ENCODE data around the gene TMPRSS4.

TMPRSS4 gene

GRCh38 chr11:118082880-118083552 is 6.1 kb downstream of the TMPRSS4 start:
- Mint-ChIP-seq H3K27me3 (no peaks in the 10 kb centered on the region), H3K36me3 (no peaks in the 10 kb centered on the region), H3K4me1 (ENCODE audit: low read depth) (no peaks in the 10 kb centered on the region), H3K4me3 (no peak overlapping the region), H3K9me3 (ENCODE audit: low read depth) (peaks cover 8% of the 10 kb centered on the region), H3K27ac (no peak overlapping the region)

GRCh38 chr11:118084247-118084646 is 7.4 kb downstream of the TMPRSS4 start:
- H3K4me3 Mint-ChIP-seq, result no peak overlapping the region
- H3K4me1 Mint-ChIP-seq (ENCODE audit: low read depth), result no peaks in the 10 kb centered on the region
- no peak overlapping the region for H3K27ac Mint-ChIP-seq

GRCh38 chr11:118084656-118085055 is 7.8 kb downstream of the TMPRSS4 start:
- no peaks in the 10 kb centered on the region for H3K36me3 Mint-ChIP-seq
- no peaks in the 10 kb centered on the region for H3K27me3 Mint-ChIP-seq
- no peak overlapping the region for H3K4me3 Mint-ChIP-seq
- no peak overlapping the region for H3K27ac Mint-ChIP-seq
- no peaks in the 10 kb centered on the region for H3K4me1 Mint-ChIP-seq (ENCODE audit: low read depth)
- peaks cover 8% of the 10 kb centered on the region for H3K9me3 Mint-ChIP-seq (ENCODE audit: low read depth)

More at GRCh38 chr11:118084247-118084646, 7.4 kb downstream of the TMPRSS4 start:
- Mint-ChIP-seq H3K36me3 (no peaks in the 10 kb centered on the region), H3K27me3 (no peaks in the 10 kb centered on the region), H3K9me3 (ENCODE audit: low read depth) (peaks cover 8% of the 10 kb centered on the region)

DNA sequence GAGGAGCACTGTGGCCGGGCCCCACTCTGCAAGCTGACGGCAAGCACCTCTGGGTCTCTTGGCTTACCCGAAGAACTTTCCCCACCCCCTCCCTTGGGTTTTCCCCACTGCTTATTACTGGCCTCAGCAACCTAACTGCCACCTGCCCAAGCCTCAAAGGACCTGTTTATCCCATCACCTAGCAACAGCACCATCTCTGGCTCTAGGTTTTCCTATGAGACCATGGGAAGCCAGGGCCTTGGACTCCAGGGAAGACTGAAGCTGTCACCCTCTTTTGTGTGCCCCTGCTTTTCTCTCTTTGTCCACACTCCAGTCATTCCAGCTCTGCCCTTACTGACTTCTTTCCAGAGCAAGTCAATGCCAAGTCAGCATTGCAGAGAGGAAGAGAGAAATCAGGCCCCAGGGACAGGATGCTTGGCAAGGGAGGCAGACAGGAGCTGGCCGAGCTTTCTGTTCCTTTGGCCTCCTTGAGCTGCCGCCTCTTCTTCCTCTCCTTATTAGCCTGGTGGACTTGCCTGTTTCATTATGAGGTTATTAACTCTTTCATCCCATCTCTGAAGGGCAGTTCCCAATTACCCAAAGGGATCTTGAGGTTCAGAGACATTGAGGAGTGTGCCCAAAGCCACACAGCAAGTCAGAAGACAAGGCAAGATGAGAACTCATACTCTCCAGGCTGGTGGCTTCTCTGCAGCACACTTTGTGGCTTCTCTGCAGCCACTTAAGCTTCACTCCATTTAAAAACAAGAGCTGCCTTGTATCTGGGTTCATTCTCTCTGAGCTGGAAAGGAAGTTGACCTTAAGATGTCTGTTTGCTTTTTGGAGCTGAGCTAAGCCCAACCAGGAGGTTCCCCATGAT is 10.3 kb downstream of the TMPRSS4 start, which contains the start of gene SMIM35:
SMIM35 (minus strand) TSS at position 51 of the 856 bp plus-strand sequence. CDS start 206 bp downstream, outside the sequence.
- no peaks in the 10 kb centered on the region for H3K36me3 Mint-ChIP-seq
- H3K27ac Mint-ChIP-seq, result no peak within 1 kb of the TSS
- H3K9me3 Mint-ChIP-seq (ENCODE audit: low read depth), result peaks cover 8% of the 10 kb centered on the region
- no peaks in the 10 kb centered on the region for H3K27me3 Mint-ChIP-seq
- no peaks in the 10 kb centered on the region for H3K4me1 Mint-ChIP-seq (ENCODE audit: low read depth)
- H3K4me3 Mint-ChIP-seq, result no peak within 1 kb of the TSS

GRCh38 chr11:118087931-118088330 is 11.1 kb downstream of the TMPRSS4 start:
- Mint-ChIP-seq H3K4me1 (ENCODE audit: low read depth) (no peaks in the 10 kb centered on the region), H3K9me3 (ENCODE audit: low read depth) (peaks cover 8% of the 10 kb centered on the region), H3K4me3 (no peak overlapping the region), H3K36me3 (no peaks in the 10 kb centered on the region), H3K27me3 (no peaks in the 10 kb centered on the region), H3K27ac (no peak overlapping the region)

- H3K4me1 Mint-ChIP-seq (ENCODE audit: low read depth), result no peaks in the 10 kb centered on the region
- no peak overlapping the region for H3K4me3 Mint-ChIP-seq
- H3K36me3 Mint-ChIP-seq, result no peaks in the 10 kb centered on the region
- no peak overlapping the region for H3K27ac Mint-ChIP-seq
- peaks cover 8% of the 10 kb centered on the region for H3K9me3 Mint-ChIP-seq (ENCODE audit: low read depth)
- H3K27me3 Mint-ChIP-seq, result no peaks in the 10 kb centered on the region
These were observed 11.7 kb downstream of the TMPRSS4 start for GRCh38 chr11:118088531-118088930.

- H3K9me3 Mint-ChIP-seq (ENCODE audit: low read depth), result peaks cover 8% of the 10 kb centered on the region
- H3K36me3 Mint-ChIP-seq, result no peaks in the 10 kb centered on the region
- no peak overlapping the region for H3K27ac Mint-ChIP-seq
These were observed 13.8 kb downstream of the TMPRSS4 start for GRCh38 chr11:118090545-118091162.

DNA sequence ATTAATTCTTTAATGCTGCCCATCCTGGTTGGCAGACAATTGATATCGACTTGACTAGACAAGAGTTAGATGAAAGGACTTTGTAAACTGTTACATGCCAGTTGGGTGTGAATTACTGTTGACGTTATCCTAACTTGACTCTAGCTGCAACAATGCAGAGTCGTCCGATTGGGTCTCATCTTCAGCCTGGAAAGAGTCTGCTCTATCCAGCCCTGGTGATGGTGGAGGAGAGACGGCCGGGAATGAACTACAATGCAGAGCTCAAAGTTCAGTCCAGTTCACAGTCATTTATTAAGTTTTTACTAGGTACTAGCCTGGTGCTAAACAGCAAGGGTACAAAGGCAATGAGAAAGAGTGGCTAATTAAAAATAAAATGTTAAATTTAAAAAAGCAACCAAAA is 14.8 kb downstream of the TMPRSS4 start:
- Mint-ChIP-seq H3K36me3 (no peaks in the 10 kb centered on the region), H3K27ac (no peak overlapping the region), H3K4me3 (no peak overlapping the region), H3K27me3 (no peaks in the 10 kb centered on the region), H3K4me1 (ENCODE audit: low read depth) (no peaks in the 10 kb centered on the region), H3K9me3 (ENCODE audit: low read depth) (peaks cover 8% of the 10 kb centered on the region)

More at GRCh38 chr11:118090545-118091162, 13.8 kb downstream of the TMPRSS4 start:
- H3K27me3 Mint-ChIP-seq, result no peaks in the 10 kb centered on the region
- no peak overlapping the region for H3K4me3 Mint-ChIP-seq
- H3K4me1 Mint-ChIP-seq (ENCODE audit: low read depth), result no peaks in the 10 kb centered on the region

DNA sequence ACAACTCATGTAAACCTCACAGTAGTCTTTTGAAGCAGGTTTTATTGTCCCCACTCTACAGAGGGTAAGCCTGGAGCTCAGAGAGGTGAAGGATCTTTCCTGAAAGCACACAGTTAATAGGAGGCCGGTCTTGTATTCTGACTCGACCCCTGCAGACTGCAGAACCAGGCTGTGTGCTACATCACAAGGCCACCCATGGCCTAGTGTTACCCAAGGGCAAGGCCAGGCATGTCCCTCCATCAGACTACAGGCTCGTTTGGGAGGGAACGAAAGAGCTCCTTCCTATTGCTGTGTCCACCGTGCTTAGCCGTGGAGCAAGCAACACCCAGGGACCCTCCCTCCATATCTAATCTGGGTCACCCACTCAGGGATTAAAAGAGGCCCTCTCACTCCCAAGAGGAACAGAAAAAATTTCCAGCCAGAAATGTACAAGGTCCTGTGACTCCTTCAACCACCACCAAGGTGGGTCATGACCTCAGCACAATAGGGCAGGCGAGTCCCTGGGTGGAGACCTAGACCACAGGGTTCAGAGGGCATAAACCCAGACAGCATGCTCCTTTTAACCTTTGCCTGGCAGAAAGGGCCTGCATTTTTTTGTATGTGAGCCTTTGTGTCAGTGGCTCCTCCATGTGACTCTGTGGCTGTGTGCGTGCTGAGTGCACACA is 16.2 kb downstream of the TMPRSS4 start:
- Mint-ChIP-seq H3K4me3 (no peak overlapping the region), H3K27me3 (no peaks in the 10 kb centered on the region), H3K9me3 (ENCODE audit: low read depth) (no peaks in the 10 kb centered on the region), H3K27ac (no peak overlapping the region), H3K36me3 (no peaks in the 10 kb centered on the region), H3K4me1 (ENCODE audit: low read depth) (no peaks in the 10 kb centered on the region)

DNA sequence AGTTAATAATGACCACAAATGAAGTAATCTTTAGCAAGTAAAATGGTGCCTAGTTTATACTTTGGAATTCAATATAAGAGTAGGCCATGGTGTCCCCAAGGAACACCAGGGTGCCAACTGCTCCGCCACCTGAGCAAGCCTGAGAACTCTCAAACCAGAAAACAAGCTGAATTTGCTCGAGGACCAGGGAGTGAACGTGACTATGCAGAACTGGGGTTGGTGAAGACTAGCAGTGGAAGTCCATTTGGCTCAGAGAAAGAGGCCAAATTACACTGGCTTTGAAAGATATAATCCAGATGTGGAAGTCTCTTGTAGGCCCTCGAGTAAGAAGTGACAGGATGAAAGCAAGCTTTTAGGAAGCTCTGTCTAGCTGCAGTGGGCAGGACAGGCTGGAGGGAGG is 18.6 kb downstream of the TMPRSS4 start:
- Mint-ChIP-seq H3K27ac (no peak overlapping the region), H3K36me3 (no peaks in the 10 kb centered on the region), H3K4me1 (ENCODE audit: low read depth) (peaks cover 1% of the 10 kb centered on the region), H3K27me3 (no peaks in the 10 kb centered on the region), H3K4me3 (no peak overlapping the region), H3K9me3 (ENCODE audit: low read depth) (no peaks in the 10 kb centered on the region)

GRCh38 chr11:118095967-118096367 is 19.1 kb downstream of the TMPRSS4 start:
- no peak overlapping the region for H3K27ac Mint-ChIP-seq
- no peaks in the 10 kb centered on the region for H3K9me3 Mint-ChIP-seq (ENCODE audit: low read depth)
- no peaks in the 10 kb centered on the region for H3K36me3 Mint-ChIP-seq
- no peaks in the 10 kb centered on the region for H3K27me3 Mint-ChIP-seq
- H3K4me1 Mint-ChIP-seq (ENCODE audit: low read depth), result peaks cover 1% of the 10 kb centered on the region
- no peak overlapping the region for H3K4me3 Mint-ChIP-seq

- Mint-ChIP-seq H3K27me3 (no peaks in the 10 kb centered on the region), H3K27ac (no peak overlapping the region), H3K36me3 (no peaks in the 10 kb centered on the region)
These were observed 22.3 kb downstream of the TMPRSS4 start for GRCh38 chr11:118098996-118099837.

DNA sequence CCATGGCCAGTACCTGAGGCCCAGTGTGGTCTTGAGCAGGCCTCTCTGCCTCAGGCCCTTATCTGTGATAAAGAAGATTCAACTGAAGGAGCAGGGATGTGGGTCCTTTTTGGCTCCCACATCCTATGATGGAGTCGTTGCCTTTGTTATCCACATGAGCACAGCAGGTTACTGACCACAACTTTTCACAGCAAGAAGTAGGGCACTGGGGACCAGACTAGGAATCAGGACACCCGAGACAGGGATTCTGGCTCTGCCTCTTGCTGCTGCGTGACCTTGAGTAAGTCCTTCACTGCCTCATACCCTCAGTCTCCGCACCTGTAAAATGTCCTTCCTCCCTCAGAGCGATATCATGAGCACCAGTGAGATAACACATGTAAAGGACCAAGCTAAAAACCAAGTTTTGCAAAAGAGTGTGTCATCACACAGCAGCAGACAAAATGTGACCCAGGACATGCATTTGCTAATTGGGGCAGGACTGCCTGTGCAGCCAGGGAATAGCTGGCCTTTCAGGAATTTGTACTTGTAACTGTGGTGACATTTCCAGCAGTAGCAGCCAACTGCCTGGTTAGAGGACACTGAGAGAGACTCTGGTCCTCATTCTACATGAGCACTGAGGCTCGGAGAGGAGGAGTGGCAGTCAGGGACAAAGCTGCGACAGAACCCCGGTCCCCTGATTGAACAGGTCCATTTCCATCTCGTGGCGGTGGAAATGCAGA is 23.1 kb downstream of the TMPRSS4 start:
- Mint-ChIP-seq H3K4me3 (no peak overlapping the region), H3K4me1 (ENCODE audit: low read depth) (peaks cover 1% of the 10 kb centered on the region), H3K27ac (no peak overlapping the region), H3K36me3 (no peaks in the 10 kb centered on the region), H3K27me3 (no peaks in the 10 kb centered on the region), H3K9me3 (ENCODE audit: low read depth) (no peaks in the 10 kb centered on the region)

More at GRCh38 chr11:118098996-118099837, 22.3 kb downstream of the TMPRSS4 start:
- Mint-ChIP-seq H3K4me1 (ENCODE audit: low read depth) (peaks cover 1% of the 10 kb centered on the region), H3K4me3 (no peak overlapping the region), H3K9me3 (ENCODE audit: low read depth) (no peaks in the 10 kb centered on the region)

Data from activated naive CD8-positive, alpha-beta T cell (primary cell).